Left ventricle myocardium superior (tissue), 1 donor: ENCODE data around the gene CAPN5. TPM values are rescaled to one million over a fixed set of nuclear protein-coding genes. Genes with fewer than 3 reads are reported as not detected.
A peak's percentile ranks its signal among the peaks of the same experiment; 100 is the strongest.

Experiments
- ATAC-seq: fragments of 200-7000 bp; cut with Tn5 transposase; one replicate; pipeline ENCODE4 v1.9.1; 2020; ENCODE audit warnings: mild to moderate bottlenecking, moderate library complexity
- DNase-seq: peaks from one replicate; pipeline ENCODE4 v3.0.0-alpha.2; 2020
- intact Hi-C: fragments of 100-400 bp; cut with micrococcal nuclease; formaldehyde crosslinking; loops from one replicate; pipeline ENCODE4 v1.11.0; 2022
- total RNA-seq: library from RNA; stranded (reverse); fragmentation: NEBNext Ultra II Directional; extraction: Animal tissue kit (Norgen Biotek cat#: 25700); gene quantifications from one replicate; pipeline ENCODE4 v1.2.1, GENCODE V29; 2021
- donor health status: DM: no; HTN: yes; CAD: no; lungs with severe emphysema.

Gene CAPN5
- total RNA-seq, 1 donor from 2014 or later = 2.5 TPM

DNA sequence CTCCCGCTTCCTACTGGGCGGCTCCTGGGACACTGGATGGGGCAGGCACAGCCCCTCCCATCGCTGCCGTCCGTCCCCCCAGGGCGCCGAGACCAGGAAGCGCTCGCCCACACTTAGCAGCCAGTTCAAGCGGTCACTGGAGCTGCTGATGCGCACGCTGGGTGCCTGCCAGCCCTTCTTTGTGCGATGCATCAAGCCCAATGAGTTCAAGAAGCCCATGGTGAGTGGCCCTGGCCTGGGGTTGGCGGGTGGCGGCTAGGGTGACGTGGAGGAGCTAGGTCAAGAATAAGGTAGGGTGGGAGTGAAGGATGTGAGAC lies 105.9 kb downstream of the CAPN5 start:
- intact Hi-C loops = no loop called here

DNA sequence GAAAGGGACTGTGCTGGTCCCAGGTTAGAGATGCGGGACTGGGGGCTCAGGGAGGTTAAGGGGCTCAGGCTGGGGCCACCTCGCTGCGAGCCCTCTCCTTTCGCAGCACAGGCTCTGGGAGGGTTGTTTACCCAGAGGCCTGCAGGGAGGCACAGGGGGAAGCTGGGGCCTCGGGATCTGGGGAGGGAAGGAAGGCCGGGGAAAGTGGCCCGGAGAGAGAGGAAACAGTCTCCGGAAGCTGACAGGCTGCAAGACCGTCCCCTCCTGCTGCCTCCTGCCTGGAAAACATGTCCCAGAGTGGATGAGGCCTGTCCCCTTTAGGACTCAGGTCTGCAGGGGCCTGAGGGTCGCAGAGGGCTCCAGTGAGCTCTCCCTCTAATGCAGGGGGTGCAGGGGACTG lies 106.7 kb downstream of the CAPN5 start:
- ATAC-seq (peak; percentile 37), DNase-seq (peak; percentile 37)
- intact Hi-C loops = no loop called here

More for the DNA sequence above, 105.9 kb downstream of the CAPN5 start:
- peak; percentile 36 for DNase-seq
- ATAC-seq = no peak

DNA sequence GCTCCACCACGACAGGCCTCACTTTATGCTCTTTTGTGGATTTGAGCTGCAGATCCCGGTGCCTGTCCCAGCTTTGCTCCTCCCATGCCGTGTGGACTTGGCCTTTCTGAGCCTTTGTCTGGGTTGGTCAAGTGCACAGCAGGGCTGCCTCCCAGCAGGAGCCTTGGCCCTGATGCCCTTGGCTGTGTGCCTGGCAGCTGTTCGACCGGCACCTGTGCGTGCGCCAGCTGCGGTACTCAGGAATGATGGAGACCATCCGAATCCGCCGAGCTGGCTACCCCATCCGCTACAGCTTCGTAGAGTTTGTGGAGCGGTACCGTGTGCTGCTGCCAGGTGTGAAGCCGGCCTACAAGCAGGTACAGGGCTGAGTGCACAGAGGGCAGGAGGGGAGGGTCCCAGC lies 107.8 kb downstream of the CAPN5 start:
- ATAC-seq (no peak), DNase-seq (peak; percentile 30)

DNA sequence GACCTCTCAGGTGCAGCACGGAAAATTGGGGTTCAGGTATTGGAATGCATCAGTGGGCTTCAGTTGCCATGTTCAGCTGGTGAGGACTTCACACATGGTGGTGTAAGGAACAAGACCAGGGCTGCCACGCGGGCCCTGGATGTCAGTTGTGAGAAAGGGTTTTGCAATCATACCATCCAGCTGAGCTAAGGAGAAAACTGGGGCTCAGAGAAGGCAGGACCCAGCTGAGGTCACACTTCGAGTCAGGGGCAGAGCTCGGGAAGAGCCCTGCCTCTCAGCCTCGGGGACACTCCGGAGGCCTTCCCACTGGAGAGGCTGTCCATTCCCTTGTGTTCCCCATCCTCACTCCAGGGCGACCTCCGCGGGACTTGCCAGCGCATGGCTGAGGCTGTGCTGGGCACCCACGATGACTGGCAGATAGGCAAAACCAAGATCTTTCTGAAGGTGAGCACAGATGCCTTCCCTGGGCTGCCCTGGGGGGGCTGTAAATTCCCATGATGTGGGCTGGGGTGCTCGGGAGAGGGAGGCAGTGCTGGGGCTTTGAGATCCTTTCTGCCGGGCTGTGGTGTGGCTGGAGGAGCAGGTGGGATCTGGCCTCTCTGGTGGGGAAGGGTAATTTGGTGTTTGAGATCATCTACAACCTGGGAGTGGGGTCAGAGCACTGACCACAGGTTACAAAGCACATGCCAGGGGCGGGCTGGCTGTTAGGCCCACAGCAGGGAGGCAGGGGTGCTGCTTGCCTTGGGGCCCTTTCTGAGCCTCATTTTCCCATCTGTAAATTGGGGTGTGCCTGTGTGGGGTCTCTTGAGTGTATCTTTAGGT lies 108.5 kb downstream of the CAPN5 start:
- ATAC-seq (peak; percentile 68), DNase-seq (peak; percentile 52)
- intact Hi-C loops = no loop called here

More for the DNA sequence above, 107.8 kb downstream of the CAPN5 start:
- intact Hi-C loops = no loop called here

Other genes starting within 250 kb of the CAPN5 start
- 9.4 TPM for gene ACER3, start 206.1 kb upstream of the CAPN5 start, total RNA-seq
- gene B3GNT6, start 32.6 kb upstream of the CAPN5 start, total RNA-seq = not detected
- not detected for gene OMP, start 35.9 kb downstream of the CAPN5 start, total RNA-seq
- gene MYO7A, start 61.3 kb downstream of the CAPN5 start, total RNA-seq = 4.6 TPM
- gene GDPD4, start 234.7 kb downstream of the CAPN5 start, total RNA-seq = not detected